SK-N-SH treated with all-trans-retinoic acid at 6 μM for 48 hours (cell line): ENCODE data around the gene DTNB.

Experiments used
- ESRRG ChIP-seq: fragments of 250-450 bp; sonication (Bioruptor Pico); IDR thresholded peaks from 2 replicates; pipeline ENCODE4 v1.6.1; 2021; ENCODE audit warnings: mild to moderate bottlenecking
- TOX ChIP-seq: fragments of 250-450 bp; sonication (Bioruptor Pico); IDR thresholded peaks from 2 replicates; pipeline ENCODE4 v1.8.0; 2021; ENCODE audit warnings: mild to moderate bottlenecking, moderate library complexity, borderline replicate concordance

- TF ChIP-seq TOX (CRISPR knock-in tag), result no peak
- no peak for TF ChIP-seq ESRRG (CRISPR knock-in tag)
Observed at GRCh38 chr2:25620711-25621110, 52.7 kb downstream of the DTNB start.
